BLaER1 treated with 17β-estradiol and CSF1 and Interleukin-3, amounts not matched to agents 10 nM and 100 nM (cell line): ENCODE results near the gene SVIL.

Experiments
- H3K27ac ChIP-seq, 11 experiments: shearing (Covaris generic); formaldehyde crosslinking; 2 replicates each; pipeline ENCODE4 v1.8.1; 2022
- H3K27me3 ChIP-seq, 11 experiments: shearing (Covaris generic); formaldehyde crosslinking; 2 replicates each; pipeline ENCODE4 v1.8.1; 2022
- H3K36me3 ChIP-seq, 11 experiments: shearing (Covaris generic); formaldehyde crosslinking; 2 replicates each; pipeline ENCODE4 v1.8.1; 2022
- H3K4me1 ChIP-seq, 10 experiments: shearing (Covaris generic); formaldehyde crosslinking; 2 replicates each; pipeline ENCODE4 v1.8.1; 2022
- H3K4me2 ChIP-seq, 11 experiments: shearing (Covaris generic); formaldehyde crosslinking; 2 replicates each; pipeline ENCODE4 v1.8.1; 2022
- H3K4me3 ChIP-seq, 10 experiments: shearing (Covaris generic); formaldehyde crosslinking; 2 replicates each; pipeline ENCODE4 v1.8.1; 2022
- H3K9ac ChIP-seq, 11 experiments: shearing (Covaris generic); formaldehyde crosslinking; 2 replicates each; pipeline ENCODE4 v1.8.1; 2022
- H3K9me3 ChIP-seq, 11 experiments: shearing (Covaris generic); formaldehyde crosslinking; replicated peaks in 1 of 11; 2 replicates each; pipeline ENCODE4 v1.8.1; 2022
- H4K20me1 ChIP-seq, 11 experiments: shearing (Covaris generic); formaldehyde crosslinking; 2 replicates each; pipeline ENCODE4 v1.8.1; 2022
- Cebpa-rat ChIP-seq, 11 experiments: shearing (Covaris generic); IDR thresholded peaks; 2 replicates each; pipeline ENCODE4 v1.8.1; 2022

The SVIL gene

GRCh38 chr10:29634764-29635625 lies at the start of gene SVIL:
SVIL (minus strand) TSS chr10:29634971; CDS start chr10:29555058, 79,913 bp downstream.
- Histone ChIP-seq H3K4me3 (peak within 1 kb of the TSS in 9 of 10 experiments; percentile 5 to 46 (median 23); a peak in 14 of 20 replicates), H3K4me2 (peak within 1 kb of the TSS; percentile 62 to 89 (median 87)), H4K20me1 (peaks cover 0 to 6% (median 0%) of the 10 kb centered on the region in 11 experiments; a peak in 1 of 22 replicates), H3K9ac (peak within 1 kb of the TSS; percentile 39 to 76 (median 58)), H3K36me3 (peaks cover 0 to 9% (median 0%) of the 10 kb centered on the region in 11 experiments; a peak in 3 of 22 replicates), H3K27ac (peak within 1 kb of the TSS; percentile 61 to 88 (median 75)), H3K27me3 (no peaks in the 10 kb centered on the region), H3K4me1 (peaks cover 50 to 80% (median 53%) of the 10 kb centered on the region in 10 experiments), H3K9me3 (peaks cover 0 to 5% (median 0%) of the 10 kb centered on the region in 11 experiments; a peak in 1 of 22 replicates)
- no peak for TF ChIP-seq Cebpa-rat (IDR thresholded peaks at IDR 0.05)

GRCh38 chr10:29681676-29682448 lies 47.1 kb upstream of the SVIL start:
- peak in 10 of 11 experiments; percentile 70 to 94 (median 88); a peak in 17 of 22 replicates for TF ChIP-seq Cebpa-rat (IDR thresholded peaks at IDR 0.05)
- H3K4me1 ChIP-seq = peaks cover 16 to 55% (median 34%) of the 10 kb centered on the region in 10 experiments
- peak overlapping the region; percentile 37 to 89 (median 82); a peak in 21 of 22 replicates for H3K27ac ChIP-seq
- peak overlapping the region; percentile 50 to 97 (median 83) for H3K4me2 ChIP-seq
- no peaks in the 10 kb centered on the region for H4K20me1 ChIP-seq
- peaks cover 12 to 39% (median 24%) of the 10 kb centered on the region in 11 experiments for H3K9me3 ChIP-seq
- H3K36me3 ChIP-seq = peaks cover 21 to 70% (median 48%) of the 10 kb centered on the region in 11 experiments
- H3K27me3 ChIP-seq = no peaks in the 10 kb centered on the region
- peak overlapping the region in 3 of 10 experiments; percentile 12 to 26 (median 15); a peak in 2 of 20 replicates for H3K4me3 ChIP-seq
- H3K9ac ChIP-seq = peak overlapping the region in 10 of 11 experiments; percentile 52 to 74 (median 68); a peak in 18 of 22 replicates

DNA sequence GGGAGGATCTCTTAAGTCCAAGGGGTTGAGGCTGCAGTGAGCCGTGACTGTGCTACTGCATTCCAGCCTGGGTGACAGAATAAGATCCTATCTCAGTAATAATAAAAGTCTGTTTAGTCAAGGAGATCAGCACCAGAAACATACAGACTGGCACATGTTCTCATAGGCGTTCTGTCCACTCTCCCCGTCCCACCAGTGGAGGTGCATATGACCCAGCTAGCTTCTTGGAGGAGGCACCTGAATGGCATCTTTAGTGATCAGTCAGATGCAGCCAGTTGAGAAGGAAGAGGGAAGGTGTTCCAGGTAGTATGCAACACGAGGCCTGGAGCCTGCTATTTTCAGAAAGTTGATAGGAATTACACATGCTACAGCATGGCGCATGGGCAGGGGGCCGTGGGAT lies 45.3 kb upstream of the SVIL start:
- peak overlapping the region in 8 of 11 experiments; percentile 67 to 97 (median 90); a peak in 13 of 22 replicates for H3K4me2 ChIP-seq

DNA sequence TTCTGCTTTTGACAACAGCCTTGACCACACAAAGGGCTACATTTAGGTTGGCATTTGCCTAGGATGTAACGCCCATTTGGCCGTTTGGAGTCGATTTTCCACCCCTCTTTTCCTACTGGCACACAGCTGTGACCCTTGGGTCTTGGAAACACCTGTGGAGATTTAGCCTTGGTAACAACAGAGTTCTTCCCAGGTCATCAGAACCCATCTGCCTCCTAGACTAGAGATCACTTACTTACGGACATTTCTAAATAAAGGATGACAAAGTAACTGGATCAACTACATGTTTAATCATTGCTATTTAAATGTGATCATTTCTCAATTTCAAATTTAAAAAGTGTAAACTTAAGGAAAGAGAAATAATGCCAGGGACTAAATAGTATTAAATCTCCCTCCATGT lies 42.0 kb upstream of the SVIL start:
- H3K9ac ChIP-seq = no peak overlapping the region
- no peak for TF ChIP-seq Cebpa-rat (IDR thresholded peaks at IDR 0.05)
- no peak overlapping the region for H3K4me2 ChIP-seq
- 0 out of 20 replicates have a peak overlapping the region, but pooled peaks of 1 of the 10 experiments have one; percentile 7 for H3K4me3 ChIP-seq
- peaks cover 31 to 71% (median 59%) of the 10 kb centered on the region in 11 experiments for H3K36me3 ChIP-seq
- H3K27ac ChIP-seq = no peak overlapping the region
- no peaks in the 10 kb centered on the region for H3K27me3 ChIP-seq
- peaks cover 11 to 30% (median 21%) of the 10 kb centered on the region in 10 experiments for H3K4me1 ChIP-seq
- H4K20me1 ChIP-seq = no peaks in the 10 kb centered on the region
- peaks cover 57 to 77% (median 65%) of the 10 kb centered on the region in 11 experiments for H3K9me3 ChIP-seq

More for the DNA sequence above, 45.3 kb upstream of the SVIL start:
- no peak for TF ChIP-seq Cebpa-rat (IDR thresholded peaks at IDR 0.05)
- H3K27me3 ChIP-seq = no peaks in the 10 kb centered on the region
- H3K9me3 ChIP-seq = peaks cover 30 to 57% (median 42%) of the 10 kb centered on the region in 11 experiments
- H3K4me3 ChIP-seq = no peak overlapping the region
- peaks cover 38 to 74% (median 55%) of the 10 kb centered on the region in 11 experiments for H3K36me3 ChIP-seq
- peak overlapping the region in 3 of 11 experiments; percentile 61 to 72 (median 68); a peak in 4 of 22 replicates for H3K9ac ChIP-seq
- H4K20me1 ChIP-seq = no peaks in the 10 kb centered on the region
- H3K4me1 ChIP-seq = peaks cover 16 to 47% (median 34%) of the 10 kb centered on the region in 10 experiments
- peak overlapping the region in 9 of 11 experiments; percentile 75 to 89 (median 82); a peak in 16 of 22 replicates for H3K27ac ChIP-seq

DNA sequence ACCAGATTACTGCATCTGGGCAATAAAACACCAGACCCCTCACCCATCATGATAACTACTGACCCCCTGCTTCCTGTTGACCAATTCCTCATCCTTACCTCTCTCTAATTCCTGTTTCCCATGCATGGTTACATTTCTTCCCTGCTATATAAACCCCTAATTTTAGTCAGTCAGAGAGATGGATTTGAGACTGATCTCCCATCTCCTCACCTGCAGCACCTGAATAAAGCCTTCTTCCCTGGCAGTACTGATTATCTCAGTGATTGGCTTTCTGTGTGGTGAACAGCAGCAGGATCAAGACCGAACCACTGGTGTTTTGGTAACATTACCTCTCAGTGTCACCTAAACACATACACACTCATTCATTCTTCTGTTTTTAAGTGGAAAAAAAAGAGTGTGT lies 41.2 kb upstream of the SVIL start:
- Histone ChIP-seq H3K4me3 (0 out of 20 replicates have a peak overlapping the region, but pooled peaks of 1 of the 10 experiments have one; percentile 7), H3K27ac (no peak overlapping the region), H3K27me3 (no peaks in the 10 kb centered on the region), H3K4me2 (no peak overlapping the region), H3K9ac (no peak overlapping the region), H3K4me1 (peaks cover 3 to 22% (median 13%) of the 10 kb centered on the region in 10 experiments), H3K36me3 (peaks cover 31 to 71% (median 59%) of the 10 kb centered on the region in 11 experiments), H4K20me1 (no peaks in the 10 kb centered on the region), H3K9me3 (peaks cover 57 to 77% (median 65%) of the 10 kb centered on the region in 11 experiments)
- no peak for TF ChIP-seq Cebpa-rat (IDR thresholded peaks at IDR 0.05)

DNA sequence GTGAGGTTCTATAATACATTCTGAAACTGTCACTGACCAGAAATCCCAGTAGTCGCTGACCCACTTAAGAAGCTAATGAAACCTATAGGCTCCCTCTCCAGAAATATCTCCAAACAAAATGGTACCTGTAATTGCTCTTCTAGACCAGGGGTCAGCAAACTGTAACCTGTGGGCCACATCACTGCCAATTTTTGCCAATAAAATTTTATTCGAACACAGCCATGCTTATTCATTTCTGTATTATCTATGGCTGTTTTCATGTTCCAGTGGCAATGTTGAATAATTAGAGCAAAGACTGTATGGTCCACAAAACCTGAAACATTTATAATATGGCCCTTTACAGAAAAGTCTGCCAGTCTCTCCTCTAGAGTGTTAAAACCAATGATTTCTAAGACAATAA lies 37.2 kb upstream of the SVIL start:
- Histone ChIP-seq H3K4me3 (no peak overlapping the region), H3K27ac (no peak overlapping the region), H3K4me1 (peaks cover 0 to 7% (median 0%) of the 10 kb centered on the region in 10 experiments; a peak in 1 of 20 replicates), H3K36me3 (peaks cover 28 to 45% (median 38%) of the 10 kb centered on the region in 11 experiments), H3K4me2 (no peak overlapping the region), H3K9me3 (peaks cover 37 to 51% (median 44%) of the 10 kb centered on the region in 11 experiments), H4K20me1 (no peaks in the 10 kb centered on the region), H3K27me3 (no peaks in the 10 kb centered on the region), H3K9ac (no peak overlapping the region)
- TF ChIP-seq Cebpa-rat (IDR thresholded peaks at IDR 0.05) = no peak

- H3K4me1 ChIP-seq = peaks cover 0 to 7% (median 0%) of the 10 kb centered on the region in 10 experiments; a peak in 1 of 20 replicates
- H3K4me3 ChIP-seq = no peak overlapping the region
- no peak overlapping the region for H3K27ac ChIP-seq
- no peak overlapping the region for H3K4me2 ChIP-seq
- no peak overlapping the region for H3K9ac ChIP-seq
- H3K36me3 ChIP-seq = peaks cover 22 to 41% (median 32%) of the 10 kb centered on the region in 11 experiments
- H4K20me1 ChIP-seq = no peaks in the 10 kb centered on the region
- no peaks in the 10 kb centered on the region for H3K27me3 ChIP-seq
- no peak for TF ChIP-seq Cebpa-rat (IDR thresholded peaks at IDR 0.05)
- peaks cover 30 to 44% (median 37%) of the 10 kb centered on the region in 11 experiments for H3K9me3 ChIP-seq
These were observed 36.5 kb upstream of the SVIL start for GRCh38 chr10:29671228-29671780.

DNA sequence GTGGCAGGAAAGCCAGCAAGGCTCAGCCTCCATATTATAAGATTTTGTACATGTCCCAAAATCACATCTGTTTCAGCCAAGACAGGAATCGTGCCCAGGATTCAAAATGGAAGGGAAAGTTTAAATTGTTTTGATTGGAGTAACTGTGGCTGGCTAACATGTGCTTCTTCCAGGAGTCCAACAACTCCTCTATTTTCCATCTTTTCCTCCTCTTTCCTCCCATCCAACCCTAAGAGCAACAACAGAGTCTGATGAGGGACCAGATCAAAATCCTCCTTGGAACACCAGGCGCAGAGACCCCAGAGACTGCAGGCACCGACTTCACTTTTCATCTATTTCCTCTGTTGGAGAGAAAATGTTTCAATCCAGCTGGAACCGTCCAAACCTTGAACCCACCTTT lies 36.0 kb upstream of the SVIL start:
- Histone ChIP-seq H3K27me3 (no peaks in the 10 kb centered on the region), H3K4me1 (peaks cover 0 to 7% (median 0%) of the 10 kb centered on the region in 10 experiments; a peak in 1 of 20 replicates), H3K4me3 (no peak overlapping the region), H3K9ac (no peak overlapping the region), H3K27ac (no peak overlapping the region), H3K36me3 (peaks cover 17 to 37% (median 26%) of the 10 kb centered on the region in 11 experiments), H3K4me2 (no peak overlapping the region), H4K20me1 (no peaks in the 10 kb centered on the region), H3K9me3 (peaks cover 25 to 39% (median 32%) of the 10 kb centered on the region in 11 experiments)
- TF ChIP-seq Cebpa-rat (IDR thresholded peaks at IDR 0.05) = no peak
